OCI-LY7 (cell line): Measurements from ENCODE around the gene TGFBR1.

Experiments used
- CTCF ChIP-seq: fragments of 200-600 bp; sonication (generic); conservative IDR thresholded peaks from 2 replicates; pipeline ENCODE4 v1.5.1; 2014; ENCODE audit warnings: mild to moderate bottlenecking, antibody characterized with exemption, low read length, moderate library complexity, mixed read lengths
- EZH2phosphoT487 ChIP-seq: fragments of 200-600 bp; sonication (generic); IDR thresholded peaks from 2 replicates; pipeline ENCODE4 v1.6.1; 2018; ENCODE audit warnings: low read depth, borderline replicate concordance, mild to moderate bottlenecking, mixed run types, antibody characterized with exemption, low read length, moderate library complexity, mixed read lengths

- TF ChIP-seq CTCF = no peak
- no peak for TF ChIP-seq EZH2phosphoT487
These were observed 30.0 kb downstream of the TGFBR1 start for GRCh38 chr9:99134893-99135341.
